Neuron (in vitro differentiated cells): ENCODE data around the gene CTSA.
"Not testable (repeated sequence)": the region's sequence is repeated elsewhere in the genome, so short reads cannot be mapped to it uniquely, and the experiment has no call there.

Experiments
- H2AFZ ChIP-seq: one replicate; pipeline ENCODE4 v1.6.1; 2013; ENCODE audit warnings: low read depth, mild to moderate bottlenecking, inconsistent platforms, low read length, moderate library complexity
- H3K27me3 ChIP-seq: one replicate; pipeline ENCODE4 v1.6.1; 2013; ENCODE audit warnings: low read length; ENCODE audit not compliant: insufficient read depth
- H3K36me3 ChIP-seq: one replicate; pipeline ENCODE4 v1.6.1; 2013; ENCODE audit warnings: low read length; ENCODE audit not compliant: insufficient read depth
- H3K4me1 ChIP-seq: one replicate; pipeline ENCODE4 v1.6.1; 2013; ENCODE audit warnings: low read length; ENCODE audit not compliant: insufficient read depth
- H3K4me3 ChIP-seq: 2 replicates; pipeline ENCODE4 v1.5.1; 2013; ENCODE audit warnings: mild to moderate bottlenecking, low read length, moderate library complexity
- H3K9me3 ChIP-seq: one replicate; pipeline ENCODE4 v1.6.1; 2013; ENCODE audit warnings: low read length

The CTSA gene

DNA sequence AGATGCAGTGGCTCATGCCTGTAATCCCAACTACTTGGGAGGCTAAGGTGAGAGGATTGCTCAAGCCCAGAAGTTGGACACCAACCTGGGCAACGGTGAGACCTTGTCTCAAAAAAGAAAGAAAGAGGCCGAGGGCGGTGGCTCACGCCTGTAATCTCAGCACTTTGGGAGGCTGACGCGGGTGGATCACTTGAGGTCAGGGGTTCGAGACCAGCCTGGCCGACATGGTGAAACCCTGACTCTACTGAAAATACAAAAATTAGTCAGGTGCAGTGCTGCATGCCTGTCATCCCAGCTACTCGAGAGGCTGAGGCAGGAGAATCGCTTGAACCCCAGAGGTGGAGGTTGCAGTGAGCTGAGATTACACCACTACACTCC is 17.0 kb upstream of the CTSA start:
- H3K36me3 ChIP-seq = peaks cover 20% of the 10 kb centered on the region
- not testable (repeated sequence) for H3K27me3 ChIP-seq, H3K4me3 ChIP-seq, H2AFZ ChIP-seq, H3K4me1 ChIP-seq, H3K9me3 ChIP-seq

GRCh38 chr20:45874576-45874975 is 16.6 kb upstream of the CTSA start:
- no peaks in the 10 kb centered on the region for H3K9me3 ChIP-seq
- no peaks in the 10 kb centered on the region for H3K27me3 ChIP-seq
- peaks cover 20% of the 10 kb centered on the region for H3K36me3 ChIP-seq
- H3K4me3 ChIP-seq = no peak overlapping the region
- H3K4me1 ChIP-seq = no peaks in the 10 kb centered on the region
- no peak overlapping the region for H2AFZ ChIP-seq

- Histone ChIP-seq H3K36me3 (peaks cover 28% of the 10 kb centered on the region), H2AFZ (no peak overlapping the region), H3K4me1 (peaks cover 2% of the 10 kb centered on the region), H3K27me3 (no peaks in the 10 kb centered on the region), H3K9me3 (no peaks in the 10 kb centered on the region), H3K4me3 (no peak overlapping the region)
These were observed 12.9 kb upstream of the CTSA start for GRCh38 chr20:45878076-45878761.

- no peak within 1 kb of the TSS for H2AFZ ChIP-seq
- H3K9me3 ChIP-seq = no peaks in the 10 kb centered on the region
- H3K4me1 ChIP-seq = peaks cover 2% of the 10 kb centered on the region
- no peaks in the 10 kb centered on the region for H3K27me3 ChIP-seq
- peak within 1 kb of the TSS; percentile 82 for H3K4me3 ChIP-seq
- peaks cover 44% of the 10 kb centered on the region for H3K36me3 ChIP-seq
These were observed 9.9 kb upstream of the CTSA start, which contains the start of gene ZSWIM1 for GRCh38 chr20:45880988-45881788. TSS of gene ZSWIM1 (plus strand) at chr20:45881227. CDS start at chr20:45882593, 1,366 bp downstream.

DNA sequence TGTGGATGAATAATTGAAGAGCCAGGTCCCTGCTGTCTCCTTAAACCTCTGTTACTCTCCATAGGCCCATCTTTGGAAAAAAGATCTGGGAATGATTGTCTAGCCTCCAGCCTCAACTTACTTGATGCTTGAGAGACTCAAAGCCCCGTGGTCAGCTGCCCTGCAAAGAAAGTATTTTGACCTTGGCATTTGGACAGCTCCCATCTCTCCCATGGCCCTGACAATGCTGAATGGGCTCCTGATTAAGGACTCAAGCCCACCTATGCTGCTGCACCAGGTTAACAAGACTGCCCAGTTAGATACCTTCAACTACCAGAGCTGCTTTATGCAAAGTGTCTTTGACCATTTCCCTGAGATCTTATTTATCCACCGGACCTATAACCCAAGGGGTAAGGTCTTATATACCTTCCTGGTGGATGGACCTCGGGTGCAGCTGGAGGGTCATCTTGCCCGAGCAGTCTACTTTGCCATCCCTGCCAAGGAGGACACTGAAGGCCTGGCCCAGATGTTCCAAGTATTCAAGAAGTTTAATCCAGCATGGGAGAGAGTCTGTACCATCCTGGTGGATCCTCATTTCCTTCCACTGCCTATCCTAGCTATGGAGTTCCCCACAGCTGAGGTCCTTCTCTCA is 8.6 kb upstream of the CTSA start:
- H3K36me3 ChIP-seq = peaks cover 40% of the 10 kb centered on the region
- H3K9me3 ChIP-seq = no peaks in the 10 kb centered on the region
- H3K27me3 ChIP-seq = no peaks in the 10 kb centered on the region
- no peak overlapping the region for H3K4me3 ChIP-seq
- H2AFZ ChIP-seq = no peak overlapping the region
- peaks cover 2% of the 10 kb centered on the region for H3K4me1 ChIP-seq

GRCh38 chr20:45883100-45883469 is 8.1 kb upstream of the CTSA start:
- Histone ChIP-seq H3K4me1 (peaks cover 2% of the 10 kb centered on the region), H3K36me3 (peaks cover 36% of the 10 kb centered on the region), H3K27me3 (no peaks in the 10 kb centered on the region), H3K9me3 (no peaks in the 10 kb centered on the region), H3K4me3 (no peak overlapping the region), H2AFZ (no peak overlapping the region)

GRCh38 chr20:45886590-45887345 is 4.4 kb upstream of the CTSA start:
- H3K36me3 ChIP-seq = peaks cover 33% of the 10 kb centered on the region
- H3K4me1 ChIP-seq = peaks cover 9% of the 10 kb centered on the region
- no peaks in the 10 kb centered on the region for H3K27me3 ChIP-seq
- no peak overlapping the region for H3K4me3 ChIP-seq
- H2AFZ ChIP-seq = no peak overlapping the region
- no peaks in the 10 kb centered on the region for H3K9me3 ChIP-seq

GRCh38 chr20:45887346-45887715 is 3.8 kb upstream of the CTSA start, which contains the start of gene SPATA25:
TSS of gene SPATA25 (minus strand) at chr20:45887622. CDS start at chr20:45887590, 32 bp downstream.
- Histone ChIP-seq H3K4me3 (no peak within 1 kb of the TSS), H2AFZ (no peak within 1 kb of the TSS), H3K27me3 (no peaks in the 10 kb centered on the region), H3K4me1 (peaks cover 14% of the 10 kb centered on the region), H3K36me3 (peaks cover 33% of the 10 kb centered on the region), H3K9me3 (no peaks in the 10 kb centered on the region)

DNA sequence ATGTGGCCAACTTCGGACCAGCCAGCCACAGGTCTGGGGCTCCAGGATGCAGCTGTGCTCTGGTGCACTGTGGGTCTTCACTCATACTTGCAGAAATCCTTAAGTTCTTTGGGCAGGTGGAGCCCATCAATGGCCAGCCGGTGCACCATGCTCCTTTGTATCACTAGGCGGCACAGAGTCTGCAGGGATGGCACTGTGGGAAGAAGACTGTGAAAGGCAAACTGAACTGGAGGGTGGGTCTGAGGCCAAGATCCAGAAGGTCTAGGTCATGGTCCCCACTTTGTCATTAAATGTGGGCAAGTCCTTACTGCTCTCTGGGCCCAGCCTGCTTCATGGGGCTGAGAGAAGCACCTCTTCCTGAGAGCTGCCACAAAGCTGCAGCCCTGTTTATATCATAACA is 2.5 kb upstream of the CTSA start:
- H3K36me3 ChIP-seq = peaks cover 20% of the 10 kb centered on the region
- H3K4me1 ChIP-seq = peaks cover 19% of the 10 kb centered on the region
- H2AFZ ChIP-seq = no peak overlapping the region
- no peak overlapping the region for H3K4me3 ChIP-seq
- H3K27me3 ChIP-seq = no peaks in the 10 kb centered on the region
- H3K9me3 ChIP-seq = no peaks in the 10 kb centered on the region

- Histone ChIP-seq H3K4me1 (peaks cover 26% of the 10 kb centered on the region), H3K9me3 (no peaks in the 10 kb centered on the region), H2AFZ (peak overlapping the region; percentile 69), H3K4me3 (peak overlapping the region; percentile 68), H3K36me3 (peaks cover 20% of the 10 kb centered on the region), H3K27me3 (no peaks in the 10 kb centered on the region)
These were observed 804 bp upstream of the CTSA start for GRCh38 chr20:45890077-45890984.

DNA sequence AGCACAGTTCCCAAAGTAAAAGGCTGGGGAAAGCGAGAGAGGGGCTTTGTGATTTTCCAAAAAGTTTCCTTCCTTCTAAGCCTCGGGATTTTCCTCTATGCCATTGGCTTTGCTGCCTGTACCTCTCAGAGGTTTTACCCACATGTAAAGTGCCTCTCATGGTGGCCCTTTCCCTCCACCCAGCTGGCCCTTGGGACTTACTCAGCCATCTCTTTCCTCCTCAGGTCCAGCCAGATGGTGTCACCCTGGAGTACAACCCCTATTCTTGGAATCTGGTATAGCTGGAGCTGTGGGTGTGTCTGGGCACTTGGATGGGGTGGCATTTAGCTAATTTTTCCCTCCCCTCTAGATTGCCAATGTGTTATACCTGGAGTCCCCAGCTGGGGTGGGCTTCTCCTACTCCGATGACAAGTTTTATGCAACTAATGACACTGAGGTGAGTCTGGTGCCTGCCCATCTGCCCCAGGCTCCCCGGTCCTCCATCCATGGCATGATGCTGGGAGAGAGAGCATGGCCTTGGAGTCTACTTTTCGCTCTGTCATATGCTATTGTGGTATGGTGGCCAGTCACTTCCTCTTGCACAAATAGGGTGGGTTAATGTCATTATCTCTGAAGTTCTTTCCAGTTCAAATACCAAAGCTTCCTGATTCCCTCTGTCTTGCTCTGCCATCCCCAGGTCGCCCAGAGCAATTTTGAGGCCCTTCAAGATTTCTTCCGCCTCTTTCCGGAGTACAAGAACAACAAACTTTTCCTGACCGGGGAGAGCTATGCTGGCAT is 1.1 kb downstream of the CTSA start:
- H2AFZ ChIP-seq = no peak overlapping the region
- peaks cover 23% of the 10 kb centered on the region for H3K36me3 ChIP-seq
- no peaks in the 10 kb centered on the region for H3K27me3 ChIP-seq
- H3K9me3 ChIP-seq = no peaks in the 10 kb centered on the region
- H3K4me3 ChIP-seq = peak overlapping the region; percentile 68
- peaks cover 26% of the 10 kb centered on the region for H3K4me1 ChIP-seq
